ENCODE measurements around the gene TOP3B. TPM values are rescaled to one million over a fixed set of nuclear protein-coding genes. Genes with fewer than 3 reads are reported as not detected.

Gene TOP3B
- total and polyA plus RNA-seq, 10 of the 15 experiments (the other 5 are each of a cell fraction or from before 2014, with no cell fraction given): 0.60 to 47.3 (median 33.7) TPM

DNA sequence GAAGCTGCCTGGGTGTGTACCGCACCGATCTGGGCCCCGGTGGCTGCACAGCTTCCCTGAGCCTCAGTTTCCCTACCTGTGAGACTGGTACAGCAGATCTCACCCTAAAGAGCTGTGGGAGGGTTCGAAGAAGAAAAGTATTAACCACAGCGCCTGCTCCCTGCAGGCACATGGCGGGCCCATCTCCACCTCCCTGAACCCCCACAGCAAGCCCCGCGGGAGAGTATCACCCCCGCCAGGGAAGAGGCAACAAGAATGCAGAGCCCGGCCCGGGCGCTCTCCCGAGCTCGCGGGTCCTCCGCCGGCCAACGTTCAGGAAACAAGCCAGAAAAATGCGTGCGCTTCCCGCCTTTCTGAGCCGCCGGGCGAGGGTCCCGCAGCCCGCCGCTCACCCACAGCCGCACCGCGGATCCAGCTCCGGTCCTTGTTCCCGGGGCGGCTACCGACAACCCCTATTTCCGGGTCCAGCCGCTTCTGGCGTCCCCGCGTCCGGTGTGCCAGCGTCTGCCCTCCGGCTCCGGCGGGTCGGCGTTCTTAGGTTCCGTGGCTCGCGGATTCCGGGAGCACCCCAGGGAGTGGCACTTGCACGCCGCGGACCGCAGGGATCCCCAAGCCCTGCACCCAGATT, at the start of gene TOP3B (continued):
- TF ChIP-seq SMC3 (IDR thresholded peaks at IDR 0.05; ENCODE audit: borderline replicate concordance, low read length) (peak; percentile 30; the same call in 1 of the 2 replicates), RAD21 (IDR thresholded peaks at IDR 0.05; ENCODE audit: insufficient read depth, low read depth, low read length) (peak; percentile 30; the same call in 1 of the 2 replicates), MEF2A (IDR thresholded peaks at IDR 0.05; ENCODE audit: insufficient read depth, low read depth, low read length) (no peak), TCF7 (IDR thresholded peaks at IDR 0.05; ENCODE audit: borderline replicate concordance) (peak; percentile 79), RBBP5 (conservative IDR thresholded peaks at IDR 0.05) (0 out of 2 replicates have a peak, but pooled peaks have one; percentile 64), ETV6 (conservative IDR thresholded peaks at IDR 0.05 in 1 of 2, IDR thresholded peaks at IDR 0.05 in 1 of 2; ENCODE audit: borderline replicate concordance in 1 of 2, low read depth in 1 of 2) (peak in 1 of 2 experiments; percentile 41; a peak in 1 of 4 replicates), ZNF24 (IDR thresholded peaks at IDR 0.05) (peak; percentile 90), POLR2A (IDR thresholded peaks at IDR 0.05; ENCODE audit: low read depth, low read length) (peak; percentile 92)
- TF ChIP-seq, protein P1, sequence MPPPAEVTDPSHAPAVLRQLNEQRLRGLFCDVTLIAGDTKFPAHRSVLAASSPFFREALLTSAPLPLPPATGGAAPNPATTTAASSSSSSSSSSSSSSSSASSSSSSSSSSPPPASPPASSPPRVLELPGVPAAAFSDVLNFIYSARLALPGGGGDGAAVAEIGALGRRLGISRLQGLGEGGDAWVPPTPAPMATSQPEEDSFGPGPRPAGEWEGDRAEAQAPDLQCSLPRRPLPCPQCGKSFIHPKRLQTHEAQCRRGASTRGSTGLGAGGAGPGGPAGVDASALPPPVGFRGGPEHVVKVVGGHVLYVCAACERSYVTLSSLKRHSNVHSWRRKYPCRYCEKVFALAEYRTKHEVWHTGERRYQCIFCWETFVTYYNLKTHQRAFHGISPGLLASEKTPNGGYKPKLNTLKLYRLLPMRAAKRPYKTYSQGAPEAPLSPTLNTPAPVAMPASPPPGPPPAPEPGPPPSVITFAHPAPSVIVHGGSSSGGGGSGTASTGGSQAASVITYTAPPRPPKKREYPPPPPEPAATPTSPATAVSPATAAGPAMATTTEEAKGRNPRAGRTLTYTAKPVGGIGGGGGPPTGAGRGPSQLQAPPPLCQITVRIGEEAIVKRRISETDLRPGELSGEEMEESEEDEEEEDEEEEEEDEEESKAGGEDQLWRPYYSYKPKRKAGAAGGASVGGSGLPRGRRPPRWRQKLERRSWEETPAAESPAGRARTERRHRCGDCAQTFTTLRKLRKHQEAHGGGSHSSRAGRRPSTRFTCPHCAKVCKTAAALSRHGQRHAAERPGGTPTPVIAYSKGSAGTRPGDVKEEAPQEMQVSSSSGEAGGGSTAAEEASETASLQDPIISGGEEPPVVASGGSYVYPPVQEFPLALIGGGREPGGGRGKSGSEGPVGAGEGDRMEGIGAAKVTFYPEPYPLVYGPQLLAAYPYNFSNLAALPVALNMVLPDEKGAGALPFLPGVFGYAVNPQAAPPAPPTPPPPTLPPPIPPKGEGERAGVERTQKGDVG (CRISPR knock-in tag; IDR thresholded peaks at IDR 0.05): no peak
- TF ChIP-seq, protein P2, sequence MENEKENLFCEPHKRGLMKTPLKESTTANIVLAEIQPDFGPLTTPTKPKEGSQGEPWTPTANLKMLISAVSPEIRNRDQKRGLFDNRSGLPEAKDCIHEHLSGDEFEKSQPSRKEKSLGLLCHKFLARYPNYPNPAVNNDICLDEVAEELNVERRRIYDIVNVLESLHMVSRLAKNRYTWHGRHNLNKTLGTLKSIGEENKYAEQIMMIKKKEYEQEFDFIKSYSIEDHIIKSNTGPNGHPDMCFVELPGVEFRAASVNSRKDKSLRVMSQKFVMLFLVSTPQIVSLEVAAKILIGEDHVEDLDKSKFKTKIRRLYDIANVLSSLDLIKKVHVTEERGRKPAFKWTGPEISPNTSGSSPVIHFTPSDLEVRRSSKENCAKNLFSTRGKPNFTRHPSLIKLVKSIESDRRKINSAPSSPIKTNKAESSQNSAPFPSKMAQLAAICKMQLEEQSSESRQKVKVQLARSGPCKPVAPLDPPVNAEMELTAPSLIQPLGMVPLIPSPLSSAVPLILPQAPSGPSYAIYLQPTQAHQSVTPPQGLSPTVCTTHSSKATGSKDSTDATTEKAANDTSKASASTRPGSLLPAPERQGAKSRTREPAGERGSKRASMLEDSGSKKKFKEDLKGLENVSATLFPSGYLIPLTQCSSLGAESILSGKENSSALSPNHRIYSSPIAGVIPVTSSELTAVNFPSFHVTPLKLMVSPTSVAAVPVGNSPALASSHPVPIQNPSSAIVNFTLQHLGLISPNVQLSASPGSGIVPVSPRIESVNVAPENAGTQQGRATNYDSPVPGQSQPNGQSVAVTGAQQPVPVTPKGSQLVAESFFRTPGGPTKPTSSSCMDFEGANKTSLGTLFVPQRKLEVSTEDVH (IDR thresholded peaks at IDR 0.05; ENCODE audit: low read depth, partially characterized antibody): peak; percentile 88
- TF ChIP-seq, protein P3, sequence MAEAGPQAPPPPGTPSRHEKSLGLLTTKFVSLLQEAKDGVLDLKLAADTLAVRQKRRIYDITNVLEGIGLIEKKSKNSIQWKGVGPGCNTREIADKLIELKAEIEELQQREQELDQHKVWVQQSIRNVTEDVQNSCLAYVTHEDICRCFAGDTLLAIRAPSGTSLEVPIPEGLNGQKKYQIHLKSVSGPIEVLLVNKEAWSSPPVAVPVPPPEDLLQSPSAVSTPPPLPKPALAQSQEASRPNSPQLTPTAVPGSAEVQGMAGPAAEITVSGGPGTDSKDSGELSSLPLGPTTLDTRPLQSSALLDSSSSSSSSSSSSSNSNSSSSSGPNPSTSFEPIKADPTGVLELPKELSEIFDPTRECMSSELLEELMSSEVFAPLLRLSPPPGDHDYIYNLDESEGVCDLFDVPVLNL (IDR thresholded peaks at IDR 0.05; ENCODE audit: low read depth, low read length): no peak
- TF ChIP-seq, protein P4, sequence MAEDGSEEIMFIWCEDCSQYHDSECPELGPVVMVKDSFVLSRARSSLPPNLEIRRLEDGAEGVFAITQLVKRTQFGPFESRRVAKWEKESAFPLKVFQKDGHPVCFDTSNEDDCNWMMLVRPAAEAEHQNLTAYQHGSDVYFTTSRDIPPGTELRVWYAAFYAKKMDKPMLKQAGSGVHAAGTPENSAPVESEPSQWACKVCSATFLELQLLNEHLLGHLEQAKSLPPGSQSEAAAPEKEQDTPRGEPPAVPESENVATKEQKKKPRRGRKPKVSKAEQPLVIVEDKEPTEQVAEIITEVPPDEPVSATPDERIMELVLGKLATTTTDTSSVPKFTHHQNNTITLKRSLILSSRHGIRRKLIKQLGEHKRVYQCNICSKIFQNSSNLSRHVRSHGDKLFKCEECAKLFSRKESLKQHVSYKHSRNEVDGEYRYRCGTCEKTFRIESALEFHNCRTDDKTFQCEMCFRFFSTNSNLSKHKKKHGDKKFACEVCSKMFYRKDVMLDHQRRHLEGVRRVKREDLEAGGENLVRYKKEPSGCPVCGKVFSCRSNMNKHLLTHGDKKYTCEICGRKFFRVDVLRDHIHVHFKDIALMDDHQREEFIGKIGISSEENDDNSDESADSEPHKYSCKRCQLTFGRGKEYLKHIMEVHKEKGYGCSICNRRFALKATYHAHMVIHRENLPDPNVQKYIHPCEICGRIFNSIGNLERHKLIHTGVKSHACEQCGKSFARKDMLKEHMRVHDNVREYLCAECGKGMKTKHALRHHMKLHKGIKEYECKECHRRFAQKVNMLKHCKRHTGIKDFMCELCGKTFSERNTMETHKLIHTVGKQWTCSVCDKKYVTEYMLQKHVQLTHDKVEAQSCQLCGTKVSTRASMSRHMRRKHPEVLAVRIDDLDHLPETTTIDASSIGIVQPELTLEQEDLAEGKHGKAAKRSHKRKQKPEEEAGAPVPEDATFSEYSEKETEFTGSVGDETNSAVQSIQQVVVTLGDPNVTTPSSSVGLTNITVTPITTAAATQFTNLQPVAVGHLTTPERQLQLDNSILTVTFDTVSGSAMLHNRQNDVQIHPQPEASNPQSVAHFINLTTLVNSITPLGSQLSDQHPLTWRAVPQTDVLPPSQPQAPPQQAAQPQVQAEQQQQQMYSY (CRISPR knock-in tag; IDR thresholded peaks at IDR 0.05): no peak
- TF ChIP-seq, protein P5, sequence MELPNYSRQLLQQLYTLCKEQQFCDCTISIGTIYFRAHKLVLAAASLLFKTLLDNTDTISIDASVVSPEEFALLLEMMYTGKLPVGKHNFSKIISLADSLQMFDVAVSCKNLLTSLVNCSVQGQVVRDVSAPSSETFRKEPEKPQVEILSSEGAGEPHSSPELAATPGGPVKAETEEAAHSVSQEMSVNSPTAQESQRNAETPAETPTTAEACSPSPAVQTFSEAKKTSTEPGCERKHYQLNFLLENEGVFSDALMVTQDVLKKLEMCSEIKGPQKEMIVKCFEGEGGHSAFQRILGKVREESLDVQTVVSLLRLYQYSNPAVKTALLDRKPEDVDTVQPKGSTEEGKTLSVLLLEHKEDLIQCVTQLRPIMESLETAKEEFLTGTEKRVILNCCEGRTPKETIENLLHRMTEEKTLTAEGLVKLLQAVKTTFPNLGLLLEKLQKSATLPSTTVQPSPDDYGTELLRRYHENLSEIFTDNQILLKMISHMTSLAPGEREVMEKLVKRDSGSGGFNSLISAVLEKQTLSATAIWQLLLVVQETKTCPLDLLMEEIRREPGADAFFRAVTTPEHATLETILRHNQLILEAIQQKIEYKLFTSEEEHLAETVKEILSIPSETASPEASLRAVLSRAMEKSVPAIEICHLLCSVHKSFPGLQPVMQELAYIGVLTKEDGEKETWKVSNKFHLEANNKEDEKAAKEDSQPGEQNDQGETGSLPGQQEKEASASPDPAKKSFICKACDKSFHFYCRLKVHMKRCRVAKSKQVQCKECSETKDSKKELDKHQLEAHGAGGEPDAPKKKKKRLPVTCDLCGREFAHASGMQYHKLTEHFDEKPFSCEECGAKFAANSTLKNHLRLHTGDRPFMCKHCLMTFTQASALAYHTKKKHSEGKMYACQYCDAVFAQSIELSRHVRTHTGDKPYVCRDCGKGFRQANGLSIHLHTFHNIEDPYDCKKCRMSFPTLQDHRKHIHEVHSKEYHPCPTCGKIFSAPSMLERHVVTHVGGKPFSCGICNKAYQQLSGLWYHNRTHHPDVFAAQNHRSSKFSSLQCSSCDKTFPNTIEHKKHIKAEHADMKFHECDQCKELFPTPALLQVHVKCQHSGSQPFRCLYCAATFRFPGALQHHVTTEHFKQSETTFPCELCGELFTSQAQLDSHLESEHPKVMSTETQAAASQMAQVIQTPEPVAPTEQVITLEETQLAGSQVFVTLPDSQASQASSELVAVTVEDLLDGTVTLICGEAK (IDR thresholded peaks at IDR 0.05; ENCODE audit: borderline replicate concordance): peak; percentile 99
